ENCODE data around the gene DTHD1. TPM values are rescaled to one million over a fixed set of nuclear protein-coding genes. Genes with fewer than 3 reads are reported as not detected.

The DTHD1 gene
- total and polyA plus RNA-seq, 9 donors = 0.47 TPM; not detected in 8

DNA sequence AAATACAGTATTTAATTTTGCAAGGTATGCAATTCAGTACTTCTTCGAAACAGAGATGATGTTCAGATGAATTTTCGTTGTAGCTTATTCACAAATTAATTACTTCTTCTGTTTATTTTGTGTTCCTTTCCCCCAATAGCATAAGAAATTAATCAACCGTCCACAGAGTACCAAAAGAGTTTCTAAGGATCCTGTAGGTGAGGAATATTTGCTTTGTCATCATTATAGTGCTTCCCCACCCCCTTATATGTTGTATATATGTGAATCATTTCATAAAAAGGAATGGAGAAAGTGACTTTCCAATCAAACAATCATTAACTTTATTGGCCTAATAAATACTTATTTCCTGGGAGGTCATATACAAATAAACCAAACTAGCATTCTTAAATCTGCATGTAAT is 57.6 kb downstream of the DTHD1 start:
- DNase-seq = no peak
- Histone ChIP-seq H3K27ac (ENCODE audit: low read length) (no peak overlapping the region), H3K9me3 (replicated peaks; ENCODE audit: control insufficient read depth, low read depth, low read length) (no peaks in the 10 kb centered on the region), H3K4me3 (ENCODE audit: low read length) (no peak overlapping the region), H3K36me3 (ENCODE audit: control insufficient read depth, insufficient read depth, low read length) (no peaks in the 10 kb centered on the region), H3K4me1 (ENCODE audit: control insufficient read depth, insufficient read depth, low read length) (no peaks in the 10 kb centered on the region), H3K27me3 (ENCODE audit: control insufficient read depth, insufficient read depth, low read length) (no peaks in the 10 kb centered on the region)
- WGBS (ENCODE audit: insufficient coverage) = no CpG with 5 or more reads among the region's 3 CpGs

- H3K27me3 ChIP-seq (ENCODE audit: control insufficient read depth, insufficient read depth, low read length) = no peaks in the 10 kb centered on the region
- no peaks in the 10 kb centered on the region for H3K36me3 ChIP-seq (ENCODE audit: control insufficient read depth, insufficient read depth, low read length)
- H3K27ac ChIP-seq (ENCODE audit: low read length) = no peak overlapping the region
- H3K9me3 ChIP-seq (replicated peaks; ENCODE audit: control insufficient read depth, low read depth, low read length) = no peaks in the 10 kb centered on the region
- WGBS (ENCODE audit: insufficient coverage) = 83% methylated on average over 6 of the region's 6 CpGs
- H3K4me1 ChIP-seq (ENCODE audit: control insufficient read depth, insufficient read depth, low read length) = no peaks in the 10 kb centered on the region
- no peak for DNase-seq
- H3K4me3 ChIP-seq (ENCODE audit: low read length) = no peak overlapping the region
These were observed 60.5 kb downstream of the DTHD1 start for GRCh38 chr4:36341936-36342335.

DNA sequence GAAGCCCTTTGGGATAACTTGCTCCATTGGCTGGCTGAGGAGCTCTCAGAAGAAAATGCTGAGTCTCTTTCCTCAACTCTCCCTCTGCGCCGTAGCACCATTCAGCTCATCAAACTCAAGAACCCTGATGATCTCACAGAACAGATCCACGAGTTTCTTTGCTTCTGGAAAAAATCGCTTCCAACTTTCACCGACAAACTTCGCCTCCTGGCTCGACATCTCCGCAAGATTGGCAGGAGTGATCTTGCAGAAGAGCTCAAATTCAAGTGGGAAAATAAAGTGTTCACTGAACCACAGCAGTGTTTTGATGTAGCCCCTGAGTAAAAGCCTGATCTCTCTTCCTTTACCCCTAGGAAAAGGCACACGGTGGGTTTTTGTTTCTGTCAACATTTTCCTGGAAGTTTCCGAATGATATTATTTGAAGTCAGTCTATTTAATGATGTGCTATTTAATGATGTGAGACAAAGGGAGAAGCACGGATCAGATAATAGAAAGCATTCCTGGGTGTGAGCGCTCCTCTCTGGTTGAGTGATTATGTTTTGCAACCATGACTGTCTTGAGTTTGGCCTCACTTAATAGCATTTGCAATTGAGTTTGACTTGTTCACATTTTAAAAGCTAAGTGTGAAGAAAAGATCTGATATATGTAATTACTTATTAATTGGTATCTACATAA is 62.2 kb downstream of the DTHD1 start:
- 81% methylated on average over 11 of the region's 12 CpGs for WGBS (ENCODE audit: insufficient coverage)
- no peaks in the 10 kb centered on the region for H3K9me3 ChIP-seq (replicated peaks; ENCODE audit: control insufficient read depth, low read depth, low read length)
- H3K27me3 ChIP-seq (ENCODE audit: control insufficient read depth, insufficient read depth, low read length) = no peaks in the 10 kb centered on the region
- no peak overlapping the region for H3K4me3 ChIP-seq (ENCODE audit: low read length)
- H3K36me3 ChIP-seq (ENCODE audit: control insufficient read depth, insufficient read depth, low read length) = no peaks in the 10 kb centered on the region
- H3K27ac ChIP-seq (ENCODE audit: low read length) = no peak overlapping the region
- H3K4me1 ChIP-seq (ENCODE audit: control insufficient read depth, insufficient read depth, low read length) = no peaks in the 10 kb centered on the region
- no peak for DNase-seq

DNA sequence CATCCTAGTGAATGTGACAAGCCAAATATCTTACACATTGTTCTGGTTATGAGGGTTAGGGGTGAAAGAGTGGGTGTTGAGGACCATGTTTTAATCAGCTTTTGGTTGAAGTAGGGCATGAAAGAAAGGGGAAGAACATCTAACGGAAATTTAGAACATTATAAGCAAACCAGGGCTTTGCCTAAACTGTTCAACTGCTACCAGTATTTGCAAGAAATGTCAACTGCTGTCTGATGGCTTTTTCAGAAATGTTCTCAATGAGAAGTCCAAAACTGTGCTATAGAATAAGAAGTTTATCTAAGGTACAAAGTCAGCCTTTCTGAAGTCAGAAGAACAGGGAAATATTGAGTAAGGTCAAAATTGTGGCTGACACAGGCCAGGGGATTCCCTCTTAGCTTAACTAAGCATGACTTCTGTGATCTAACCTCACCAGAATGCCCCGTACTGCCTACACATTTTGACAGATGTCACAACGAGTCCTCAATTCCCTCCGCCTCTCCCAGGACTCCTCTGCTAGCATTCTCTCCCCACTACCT is 67.1 kb downstream of the DTHD1 start:
- no peak overlapping the region for H3K27ac ChIP-seq (ENCODE audit: low read length)
- WGBS (ENCODE audit: insufficient coverage) = 62% methylated on average over 2 of the region's 4 CpGs

GRCh38 chr4:36349938-36350549 is 68.6 kb downstream of the DTHD1 start:
- no peaks in the 10 kb centered on the region for H3K27me3 ChIP-seq (ENCODE audit: control insufficient read depth, insufficient read depth, low read length)
- no peaks in the 10 kb centered on the region for H3K9me3 ChIP-seq (replicated peaks; ENCODE audit: control insufficient read depth, low read depth, low read length)
- no peak for DNase-seq
- no peak overlapping the region for H3K27ac ChIP-seq (ENCODE audit: low read length)
- H3K36me3 ChIP-seq (ENCODE audit: control insufficient read depth, insufficient read depth, low read length) = no peaks in the 10 kb centered on the region
- no peaks in the 10 kb centered on the region for H3K4me1 ChIP-seq (ENCODE audit: control insufficient read depth, insufficient read depth, low read length)
- no peak overlapping the region for H3K4me3 ChIP-seq (ENCODE audit: low read length)
- WGBS (ENCODE audit: insufficient coverage) = 53% methylated on average over 3 of the region's 4 CpGs

More for the DNA sequence above, 67.1 kb downstream of the DTHD1 start:
- Histone ChIP-seq H3K27me3 (ENCODE audit: control insufficient read depth, insufficient read depth, low read length) (no peaks in the 10 kb centered on the region), H3K4me1 (ENCODE audit: control insufficient read depth, insufficient read depth, low read length) (no peaks in the 10 kb centered on the region), H3K9me3 (replicated peaks; ENCODE audit: control insufficient read depth, low read depth, low read length) (no peaks in the 10 kb centered on the region), H3K4me3 (ENCODE audit: low read length) (no peak overlapping the region), H3K36me3 (ENCODE audit: control insufficient read depth, insufficient read depth, low read length) (no peaks in the 10 kb centered on the region)
- DNase-seq = no peak

- WGBS (ENCODE audit: insufficient coverage) = no CpG with 5 or more reads among the region's 2 CpGs
- no peaks in the 10 kb centered on the region for H3K27me3 ChIP-seq (ENCODE audit: control insufficient read depth, insufficient read depth, low read length)
- no peaks in the 10 kb centered on the region for H3K9me3 ChIP-seq (replicated peaks; ENCODE audit: control insufficient read depth, low read depth, low read length)
- DNase-seq = peak; percentile 54
- H3K4me3 ChIP-seq (ENCODE audit: low read length) = no peak overlapping the region
- H3K36me3 ChIP-seq (ENCODE audit: control insufficient read depth, insufficient read depth, low read length) = no peaks in the 10 kb centered on the region
- H3K27ac ChIP-seq (ENCODE audit: low read length) = no peak overlapping the region
- no peaks in the 10 kb centered on the region for H3K4me1 ChIP-seq (ENCODE audit: control insufficient read depth, insufficient read depth, low read length)
These were observed 69.8 kb downstream of the DTHD1 start for GRCh38 chr4:36351082-36351666.

DNA sequence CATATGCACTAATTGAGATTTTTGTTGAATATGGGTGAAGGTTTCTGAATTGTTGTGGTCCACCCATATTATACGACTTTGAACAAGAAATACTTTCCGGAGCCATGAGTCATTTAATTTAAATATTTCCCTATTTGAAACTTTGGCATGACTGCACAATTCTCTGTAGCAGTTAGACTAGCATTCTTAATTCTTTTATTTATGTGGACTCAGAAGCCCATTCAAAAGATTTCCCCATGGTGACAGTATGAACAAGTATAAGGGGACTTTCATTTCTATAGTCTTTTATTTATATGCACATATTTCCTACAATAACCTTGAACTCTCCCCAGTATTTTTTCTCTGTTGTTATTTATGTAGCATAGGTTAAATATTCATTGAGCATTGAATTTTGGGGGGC is 72.6 kb downstream of the DTHD1 start:
- no peaks in the 10 kb centered on the region for H3K4me1 ChIP-seq (ENCODE audit: control insufficient read depth, insufficient read depth, low read length)
- no peak overlapping the region for H3K27ac ChIP-seq (ENCODE audit: low read length)
- H3K27me3 ChIP-seq (ENCODE audit: control insufficient read depth, insufficient read depth, low read length) = no peaks in the 10 kb centered on the region
- no peak for DNase-seq
- H3K9me3 ChIP-seq (replicated peaks; ENCODE audit: control insufficient read depth, low read depth, low read length) = no peaks in the 10 kb centered on the region
- H3K4me3 ChIP-seq (ENCODE audit: low read length) = no peak overlapping the region
- no peaks in the 10 kb centered on the region for H3K36me3 ChIP-seq (ENCODE audit: control insufficient read depth, insufficient read depth, low read length)
- no CpG with 5 or more reads among the region's 2 CpGs for whole genome bisulfite sequencing (ENCODE audit: insufficient coverage)

GRCh38 chr4:36358173-36358572 is 76.8 kb downstream of the DTHD1 start:
- DNase-seq = no peak
- Histone ChIP-seq H3K36me3 (ENCODE audit: control insufficient read depth, insufficient read depth, low read length) (no peaks in the 10 kb centered on the region), H3K4me1 (ENCODE audit: control insufficient read depth, insufficient read depth, low read length) (no peaks in the 10 kb centered on the region), H3K27me3 (ENCODE audit: control insufficient read depth, insufficient read depth, low read length) (no peaks in the 10 kb centered on the region), H3K9me3 (replicated peaks; ENCODE audit: control insufficient read depth, low read depth, low read length) (no peaks in the 10 kb centered on the region), H3K27ac (ENCODE audit: low read length) (no peak overlapping the region), H3K4me3 (ENCODE audit: low read length) (no peak overlapping the region)
- 33% methylated on average over 1 of the region's 4 CpGs for WGBS (ENCODE audit: insufficient coverage)

DNA sequence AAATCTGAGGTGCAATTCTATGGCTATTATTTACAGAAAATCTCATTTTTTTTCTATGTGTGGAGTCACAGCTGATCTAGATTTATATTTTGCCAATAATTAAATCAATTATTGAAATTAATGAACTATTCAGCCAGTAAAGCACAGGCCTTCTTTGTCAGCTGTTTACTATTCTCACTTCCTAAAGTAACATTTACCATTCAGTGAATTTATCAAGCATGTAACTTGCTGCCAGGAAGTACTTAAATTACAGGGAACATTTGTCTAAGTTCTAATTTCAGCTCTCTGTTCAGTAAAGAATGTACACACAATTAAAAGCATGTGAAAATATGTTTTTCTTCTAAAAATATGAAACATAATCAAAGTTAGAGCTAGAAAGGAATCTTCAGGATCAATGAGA is 79.3 kb downstream of the DTHD1 start:
- Histone ChIP-seq H3K9me3 (replicated peaks; ENCODE audit: control insufficient read depth, low read depth, low read length) (no peaks in the 10 kb centered on the region), H3K4me3 (ENCODE audit: low read length) (no peak overlapping the region), H3K36me3 (ENCODE audit: control insufficient read depth, insufficient read depth, low read length) (no peaks in the 10 kb centered on the region), H3K4me1 (ENCODE audit: control insufficient read depth, insufficient read depth, low read length) (no peaks in the 10 kb centered on the region), H3K27ac (ENCODE audit: low read length) (no peak overlapping the region), H3K27me3 (ENCODE audit: control insufficient read depth, insufficient read depth, low read length) (no peaks in the 10 kb centered on the region)
- peak; percentile 3 for DNase-seq

DNA sequence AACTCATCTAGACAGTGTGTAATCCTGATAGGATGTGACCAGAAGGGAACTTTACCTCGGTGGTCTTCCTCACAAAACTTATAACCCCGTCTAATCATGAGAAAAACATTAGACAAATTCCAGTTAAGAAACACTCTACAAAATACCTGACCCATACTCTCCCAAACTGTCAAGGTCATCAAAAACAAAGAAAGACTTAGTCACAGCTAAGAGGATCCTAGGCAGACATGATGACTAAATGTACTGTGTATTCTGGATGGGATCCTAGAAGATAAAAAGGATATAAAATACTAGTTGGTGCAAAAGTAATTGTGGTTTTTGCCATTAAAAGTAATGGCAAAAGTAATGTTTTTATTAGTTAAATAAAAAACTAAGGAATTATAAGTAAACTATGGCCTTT is 81.6 kb downstream of the DTHD1 start:
- no peak overlapping the region for H3K27ac ChIP-seq (ENCODE audit: low read length)
- H3K36me3 ChIP-seq (ENCODE audit: control insufficient read depth, insufficient read depth, low read length) = no peaks in the 10 kb centered on the region
- H3K4me1 ChIP-seq (ENCODE audit: control insufficient read depth, insufficient read depth, low read length) = no peaks in the 10 kb centered on the region
- H3K9me3 ChIP-seq (replicated peaks; ENCODE audit: control insufficient read depth, low read depth, low read length) = no peaks in the 10 kb centered on the region
- no peaks in the 10 kb centered on the region for H3K27me3 ChIP-seq (ENCODE audit: control insufficient read depth, insufficient read depth, low read length)
- no peak for DNase-seq
- no peak overlapping the region for H3K4me3 ChIP-seq (ENCODE audit: low read length)
- WGBS (ENCODE audit: insufficient coverage) = no CpG with 5 or more reads among the region's 2 CpGs
